ENCODE measurements around the gene ARFGAP2. TPM values are rescaled to one million over a fixed set of nuclear protein-coding genes. Genes with fewer than 3 reads are reported as not detected.

Gene ARFGAP2
- total RNA-seq, 4 donors from 2014 or later: 105 to 239 (median 157) TPM

GRCh38 chr11:47161890-47162289 lies 14.8 kb downstream of the ARFGAP2 start:
- WGBS, 2 donors: 61 to 66% methylated on average over 9 of the region's 9 CpGs
- intact Hi-C loops (cut with DNase I; ENCODE audit: low total_unique reads): loop anchor here (2.0 kb wide), 1 partner anchor 271 kb away; no protein-coding TSS in a partner anchor
- no peak for DNase-seq (ENCODE audit: low spot score in 2 of 2)
- H3K4me3 ChIP-seq (ENCODE audit: low read depth, poor library complexity, severe bottlenecking): no peak overlapping the region
- TF ChIP-seq CTCF (IDR thresholded peaks at IDR 0.05) (no peak), POLR2A (IDR thresholded peaks at IDR 0.05) (no peak)

DNA sequence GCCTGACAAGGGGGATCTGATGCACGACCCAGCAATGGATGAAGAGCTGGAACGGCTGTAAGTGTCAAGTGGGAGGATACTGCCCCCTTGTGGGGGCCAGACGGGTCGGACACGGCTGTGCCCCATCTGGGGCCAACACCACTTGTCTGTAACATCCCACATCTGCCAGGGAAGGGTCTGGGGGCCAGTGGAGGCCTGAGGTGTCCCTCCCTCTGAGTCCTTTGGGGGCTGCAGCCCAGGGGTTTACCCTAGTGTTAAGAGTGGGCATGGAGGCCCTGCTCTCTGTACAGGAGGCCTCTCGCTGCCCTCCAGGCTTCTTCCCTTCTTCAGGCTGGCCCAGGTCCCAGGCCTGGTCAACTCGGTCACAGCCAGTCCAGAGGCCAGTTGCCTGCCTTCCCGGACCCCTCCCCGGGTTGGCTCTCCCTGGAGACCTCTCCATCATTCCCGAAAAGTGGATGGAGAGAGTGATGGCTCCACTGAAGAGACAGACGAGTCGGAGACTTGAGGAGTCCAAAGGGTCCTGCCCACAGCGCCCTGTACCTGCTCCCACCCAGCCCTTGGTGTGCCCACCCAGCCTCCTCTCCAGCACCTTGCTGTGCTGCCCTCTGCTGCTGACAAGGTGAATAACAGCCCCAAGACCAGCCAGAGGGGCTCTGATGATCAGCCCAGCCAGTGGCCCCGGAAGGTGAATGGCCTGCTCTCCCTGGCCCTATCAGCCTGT lies 15.4 kb downstream of the ARFGAP2 start:
- H3K4me3 ChIP-seq (ENCODE audit: low read depth, poor library complexity, severe bottlenecking): no peak overlapping the region
- WGBS, 2 donors: 40% methylated on average over 14 of the region's 14 CpGs
- intact Hi-C loops (cut with DNase I; ENCODE audit: low total_unique reads): loop anchor here (2.0 kb wide), 1 partner anchor 270 kb away; no protein-coding TSS in a partner anchor
- DNase-seq (ENCODE audit: low spot score in 2 of 2): peak in 1 of 2 donors; percentile 48
- TF ChIP-seq POLR2A (IDR thresholded peaks at IDR 0.05) (no peak), CTCF (IDR thresholded peaks at IDR 0.05) (no peak)

GRCh38 chr11:47160753-47161133 lies 15.9 kb downstream of the ARFGAP2 start:
- WGBS, 2 donors: 78 to 81% methylated on average over 5 of the region's 5 CpGs
- H3K4me3 ChIP-seq (ENCODE audit: low read depth, poor library complexity, severe bottlenecking): no peak overlapping the region
- intact Hi-C loops (cut with DNase I; ENCODE audit: low total_unique reads): loop anchor here (2.0 kb wide), 1 partner anchor 270 kb away; no protein-coding TSS in a partner anchor
- TF ChIP-seq POLR2A (IDR thresholded peaks at IDR 0.05): no peak
- TF ChIP-seq CTCF (IDR thresholded peaks at IDR 0.05): no peak
- DNase-seq (ENCODE audit: low spot score in 2 of 2): no peak

DNA sequence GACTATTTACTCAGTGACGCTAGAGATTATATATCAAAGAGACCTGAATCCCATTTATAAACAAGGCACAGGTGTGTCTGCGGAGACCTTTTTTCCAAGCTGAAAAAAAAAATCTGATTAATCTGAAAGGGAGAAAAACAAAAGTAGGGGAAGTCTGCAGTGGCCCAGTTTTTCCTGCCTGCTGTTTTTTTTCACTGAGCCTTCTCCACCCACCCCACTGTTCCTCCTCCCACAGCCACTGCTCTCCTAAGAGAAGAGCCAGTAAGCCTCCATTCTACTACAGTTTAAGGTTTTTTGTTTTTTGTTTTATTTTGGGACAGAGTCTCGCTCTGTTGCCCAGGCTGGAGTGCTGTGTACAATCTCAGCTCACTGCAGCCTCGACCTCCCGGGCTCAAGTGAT lies 18.4 kb downstream of the ARFGAP2 start:
- intact Hi-C loops (cut with DNase I; ENCODE audit: low total_unique reads): no loop called here

DNA sequence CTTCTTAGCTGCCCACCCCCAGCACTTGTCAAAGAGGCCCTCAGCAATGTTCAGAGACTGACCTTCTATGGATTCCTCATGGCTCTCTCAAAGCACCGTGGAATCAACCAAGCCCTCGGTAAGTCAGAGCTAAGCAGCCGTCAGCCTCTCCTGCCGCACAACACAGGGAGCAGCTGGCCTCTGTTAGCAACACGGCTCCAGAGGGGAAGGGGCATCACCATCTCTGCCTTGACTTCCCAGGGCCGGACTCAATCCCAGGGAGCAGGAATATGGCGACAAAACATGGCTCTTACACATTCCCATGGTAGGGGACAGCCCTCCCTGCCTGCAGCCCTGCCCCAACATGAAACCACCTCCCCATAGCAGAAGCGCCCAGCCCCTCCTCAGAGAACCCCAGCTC lies 18.9 kb downstream of the ARFGAP2 start:
- WGBS, 2 donors: 87 to 88% methylated on average over 8 of the region's 8 CpGs
- H3K4me3 ChIP-seq (ENCODE audit: low read depth, poor library complexity, severe bottlenecking): no peak overlapping the region
- no peak for TF ChIP-seq CTCF (IDR thresholded peaks at IDR 0.05)
- no peak for TF ChIP-seq POLR2A (IDR thresholded peaks at IDR 0.05)
- no peak for DNase-seq (ENCODE audit: low spot score in 2 of 2)
- intact Hi-C loops (cut with DNase I; ENCODE audit: low total_unique reads): no loop called here

More for the DNA sequence above, 18.4 kb downstream of the ARFGAP2 start:
- no peak for DNase-seq (ENCODE audit: low spot score in 2 of 2)
- no peak overlapping the region for H3K4me3 ChIP-seq (ENCODE audit: low read depth, poor library complexity, severe bottlenecking)
- TF ChIP-seq CTCF (IDR thresholded peaks at IDR 0.05) (no peak), POLR2A (IDR thresholded peaks at IDR 0.05) (no peak)
- WGBS, 2 donors: 80 to 88% methylated on average over 5 of the region's 5 CpGs
